ENCODE measurements around the gene SERPINC1.
"Not testable (repeated sequence)": the region's sequence is repeated elsewhere in the genome, so short reads cannot be mapped to it uniquely, and the experiment has no call there.

- TF ChIP-seq RNF2 (IDR thresholded peaks at IDR 0.05); E2F8 (IDR thresholded peaks at IDR 0.05; ENCODE audit: low read depth, partially characterized antibody); MLX (CRISPR knock-in tag; conservative IDR thresholded peaks at IDR 0.05); CEBPZ (IDR thresholded peaks at IDR 0.05; ENCODE audit: borderline replicate concordance, low read depth, low read length); HNRNPH1 (optimal IDR thresholded peaks at IDR 0.05; ENCODE audit: low read depth, low read length): not testable (repeated sequence)
Observed at GRCh38 chr1:173930541-173930940, 13.4 kb upstream of the SERPINC1 start.

All from K562 (cell line).